ENCODE data around the gene AMBRA1.
"Not testable (repeated sequence)": the region's sequence is repeated elsewhere in the genome, so short reads cannot be mapped to it uniquely, and the experiment has no call there.

The AMBRA1 gene

DNA sequence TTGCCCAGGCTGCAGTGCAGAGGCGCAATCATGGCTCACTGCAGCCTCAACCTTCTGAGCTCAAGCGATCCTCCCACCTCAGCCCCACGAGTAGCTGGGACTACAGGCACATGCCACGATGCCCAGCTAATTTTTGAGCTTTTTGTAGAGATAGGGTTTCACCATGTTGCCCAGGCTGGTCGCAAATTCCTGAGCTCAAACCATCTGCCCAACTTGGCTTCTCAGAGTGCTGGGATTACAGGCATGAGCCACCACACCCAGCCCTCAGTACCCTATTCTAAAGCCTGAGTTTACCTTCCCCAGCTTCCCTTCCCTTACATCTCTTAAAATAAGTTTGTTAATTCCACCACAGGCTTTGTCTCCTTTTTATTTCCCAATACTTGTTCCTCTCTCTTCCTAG, 59.1 kb downstream of the AMBRA1 start:
- in situ Hi-C loops (cut with HindIII; ENCODE audit: low sequenced_read_pairs) = no loop called here

DNA sequence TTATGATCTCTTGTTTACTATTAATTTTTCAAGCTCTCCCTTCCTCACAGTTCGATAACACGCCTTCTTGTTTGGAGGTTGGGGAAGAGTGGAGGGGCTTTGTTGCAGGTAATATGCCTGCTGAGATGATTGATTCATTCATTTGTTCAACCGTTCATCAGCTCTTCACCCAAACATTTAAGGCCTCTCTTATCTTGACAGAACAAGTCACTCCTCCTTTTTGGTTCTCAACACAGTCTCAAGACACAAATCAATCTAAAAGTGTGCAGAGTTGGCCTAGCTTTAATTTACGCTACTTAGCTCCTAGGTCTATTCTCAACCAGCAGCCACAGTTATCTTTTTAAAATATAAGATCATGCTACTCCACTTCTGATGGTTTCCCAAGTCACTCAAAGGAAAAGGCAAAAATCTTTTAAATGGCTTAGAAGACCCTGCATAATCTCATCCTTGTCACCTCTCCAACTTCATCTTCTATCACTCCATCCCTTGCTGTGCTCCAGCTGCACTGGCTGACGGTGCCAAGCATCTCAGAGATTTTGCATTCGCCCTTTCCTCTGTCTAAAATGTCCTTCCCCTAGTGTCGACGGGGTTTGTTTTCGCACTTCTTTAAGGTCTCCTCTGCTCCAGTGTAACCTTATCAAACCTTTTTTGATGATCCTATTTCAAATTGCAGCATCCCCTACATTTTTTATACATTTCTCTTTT, 60.3 kb downstream of the AMBRA1 start:
- in situ Hi-C loops (cut with HindIII; ENCODE audit: low sequenced_read_pairs) = no loop called here

DNA sequence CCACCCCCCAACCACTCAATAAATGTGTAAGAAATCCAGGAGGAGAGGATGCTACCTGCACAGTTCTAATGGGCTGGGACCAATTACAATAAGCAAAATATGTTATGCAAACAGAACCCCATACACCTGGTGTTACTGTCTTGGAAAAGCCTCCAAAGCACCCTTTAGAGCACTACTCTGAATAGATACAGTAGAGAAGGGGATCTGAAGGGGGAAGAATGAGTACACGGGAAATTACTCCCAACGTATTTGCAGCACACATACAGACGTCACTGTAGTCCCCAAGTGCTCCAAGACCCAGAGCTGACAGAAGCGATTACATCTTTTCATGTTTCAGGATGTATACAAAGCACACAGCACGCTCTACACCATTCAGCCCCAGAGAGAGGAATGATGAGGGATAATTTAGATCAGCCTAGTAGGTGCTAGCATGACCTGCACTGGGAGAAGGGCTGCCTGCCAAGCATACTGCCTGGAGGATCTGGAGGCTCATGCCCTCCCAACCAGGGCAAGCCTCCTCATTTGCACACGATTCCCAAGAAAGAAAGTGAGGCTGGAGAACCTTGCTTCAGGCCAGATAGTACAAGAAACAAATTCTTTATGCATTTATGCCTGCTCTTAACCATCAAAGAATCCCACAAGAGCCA, 63.8 kb downstream of the AMBRA1 start:
- in situ Hi-C loops (cut with HindIII; ENCODE audit: low sequenced_read_pairs) = no loop called here

DNA sequence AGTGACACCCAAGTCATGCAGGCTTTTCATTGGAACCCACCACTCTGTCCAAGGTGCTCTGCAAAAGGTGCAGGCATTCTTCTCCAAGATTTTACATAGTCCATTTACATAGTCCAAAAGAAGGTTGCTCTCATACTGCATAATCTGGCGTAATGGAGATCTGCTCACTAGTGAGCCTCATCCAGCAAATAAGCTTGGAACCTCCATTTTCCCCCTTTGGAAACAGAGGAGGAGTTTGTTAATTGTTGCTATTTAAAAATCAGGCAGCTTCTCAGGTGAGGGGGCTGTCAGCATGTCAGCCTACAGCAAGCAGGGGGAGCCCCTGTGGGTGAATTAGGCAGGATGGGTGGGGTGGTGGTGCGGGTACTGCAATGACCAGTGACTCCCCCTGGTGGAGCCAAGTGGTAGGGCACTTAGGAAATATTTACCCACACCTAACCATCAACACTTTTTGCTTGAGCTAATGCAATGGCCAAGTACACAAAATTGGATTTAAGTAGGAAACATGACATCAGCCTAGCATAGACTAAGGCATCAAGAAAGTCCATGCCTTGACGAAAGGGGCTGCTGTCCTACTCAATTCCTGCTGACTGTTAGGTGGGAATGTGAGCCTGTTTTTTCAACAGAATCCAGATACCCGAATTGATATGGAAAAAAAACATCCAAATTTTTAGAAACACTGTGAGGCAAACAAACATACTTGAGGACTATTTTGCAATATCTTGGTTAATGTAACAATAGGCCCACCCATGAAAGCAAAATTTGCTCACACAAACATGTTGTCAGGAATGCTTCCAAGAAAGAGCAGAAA, 64.5 kb downstream of the AMBRA1 start:
- in situ Hi-C loops (cut with HindIII; ENCODE audit: low sequenced_read_pairs) = no loop called here

DNA sequence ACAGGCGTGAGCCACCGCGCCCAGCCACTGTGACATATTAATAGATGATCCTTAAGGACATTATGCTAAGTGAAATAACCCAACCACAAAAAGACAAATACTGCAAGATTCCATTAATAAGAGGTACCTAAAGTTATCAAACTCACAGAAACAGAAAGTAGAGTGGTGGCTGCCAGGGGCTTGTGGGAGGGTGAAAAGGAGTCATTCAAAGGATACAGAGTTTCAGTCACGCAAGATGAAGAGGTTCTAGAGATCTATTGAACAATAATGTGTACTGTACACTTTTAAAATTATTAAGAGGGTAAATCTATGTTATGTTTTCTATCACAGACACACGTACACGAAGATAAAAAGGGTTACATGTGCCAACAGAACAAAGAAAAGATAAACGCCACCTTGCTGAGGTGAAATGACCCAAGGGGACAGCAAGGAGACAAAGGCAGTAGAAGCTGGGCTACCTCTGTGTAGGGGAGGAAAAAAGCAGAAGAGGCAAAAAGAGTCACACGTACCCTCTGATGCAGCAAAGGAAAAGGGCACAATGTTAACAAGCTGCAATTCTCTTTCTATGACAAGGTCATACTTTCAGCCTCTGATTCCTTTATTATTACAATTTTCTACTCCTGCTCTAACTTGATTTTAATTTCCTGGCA, 65.3 kb downstream of the AMBRA1 start:
- in situ Hi-C loops (cut with HindIII; ENCODE audit: low sequenced_read_pairs) = no loop called here

DNA sequence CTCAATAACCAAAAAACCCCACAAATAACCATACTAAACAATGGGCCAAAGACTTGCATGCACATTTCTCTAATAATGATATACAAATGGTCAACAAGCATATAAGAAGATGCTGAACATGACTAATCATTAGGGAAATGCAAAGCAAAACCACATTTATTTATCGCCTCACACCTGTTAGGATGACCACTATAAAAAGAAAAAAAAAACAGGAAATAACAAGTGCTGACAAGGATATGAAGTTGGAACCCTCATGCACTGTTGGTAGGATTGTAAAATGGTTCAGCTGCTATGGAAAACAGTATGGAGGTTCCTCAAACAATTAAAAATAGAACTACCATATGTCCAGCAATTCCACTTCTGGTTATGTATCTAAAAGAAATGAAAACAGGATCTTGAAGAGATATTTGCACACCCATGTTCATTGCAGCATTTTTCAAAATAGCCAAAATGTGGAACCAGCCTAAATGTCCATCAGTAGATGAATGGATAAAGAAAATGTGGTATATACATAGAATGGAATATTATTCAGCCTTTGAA, 66.2 kb downstream of the AMBRA1 start:
- in situ Hi-C loops (cut with HindIII; ENCODE audit: low sequenced_read_pairs) = no loop called here

DNA sequence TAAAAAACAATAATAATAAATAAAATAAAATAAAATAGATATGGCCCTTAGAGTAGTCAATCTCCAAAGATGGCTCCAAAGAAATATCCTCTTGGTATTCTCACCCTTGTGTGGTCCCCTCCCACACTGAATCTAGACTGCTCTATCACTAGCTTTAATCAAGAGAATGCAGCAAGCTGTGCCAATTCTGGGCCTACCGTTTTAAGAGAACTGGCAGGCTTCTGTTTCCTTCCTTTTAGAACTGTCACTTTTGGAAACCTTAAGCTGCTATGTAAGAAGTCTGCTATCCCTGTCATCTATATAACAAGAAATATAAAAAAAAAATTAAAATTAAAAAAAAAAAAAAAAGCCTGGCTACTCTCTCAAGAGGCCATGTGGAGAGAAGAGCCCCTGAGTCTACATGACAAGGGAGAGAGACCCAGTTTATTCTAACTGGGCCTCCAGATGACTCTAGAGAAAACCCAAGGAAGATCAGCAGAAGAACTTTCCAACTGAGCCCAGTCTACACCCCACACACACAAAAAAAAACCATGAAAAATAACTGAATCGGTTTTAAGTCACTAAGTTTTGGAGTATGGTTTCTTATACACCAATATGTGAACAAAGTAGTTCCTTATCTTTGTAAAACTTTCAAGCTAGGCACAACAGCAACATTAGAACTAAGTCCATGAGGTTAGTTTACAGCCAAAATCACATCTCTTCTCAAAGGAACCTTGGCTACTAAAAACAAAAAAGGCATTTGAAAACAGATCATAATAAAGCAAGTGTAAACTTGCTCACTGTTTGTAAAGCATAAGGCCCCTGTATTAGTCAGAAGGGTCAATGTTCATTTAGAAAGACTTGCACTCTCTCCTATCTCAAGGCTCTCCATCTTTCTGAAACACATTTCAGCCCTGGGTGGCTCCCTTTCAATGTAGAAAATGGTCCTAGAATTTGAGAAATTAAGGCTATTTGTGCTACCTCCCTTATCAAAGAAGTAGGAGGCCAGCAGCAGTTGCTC, 67.3 kb downstream of the AMBRA1 start:
- in situ Hi-C loops (cut with HindIII; ENCODE audit: low sequenced_read_pairs) = no loop called here

DNA sequence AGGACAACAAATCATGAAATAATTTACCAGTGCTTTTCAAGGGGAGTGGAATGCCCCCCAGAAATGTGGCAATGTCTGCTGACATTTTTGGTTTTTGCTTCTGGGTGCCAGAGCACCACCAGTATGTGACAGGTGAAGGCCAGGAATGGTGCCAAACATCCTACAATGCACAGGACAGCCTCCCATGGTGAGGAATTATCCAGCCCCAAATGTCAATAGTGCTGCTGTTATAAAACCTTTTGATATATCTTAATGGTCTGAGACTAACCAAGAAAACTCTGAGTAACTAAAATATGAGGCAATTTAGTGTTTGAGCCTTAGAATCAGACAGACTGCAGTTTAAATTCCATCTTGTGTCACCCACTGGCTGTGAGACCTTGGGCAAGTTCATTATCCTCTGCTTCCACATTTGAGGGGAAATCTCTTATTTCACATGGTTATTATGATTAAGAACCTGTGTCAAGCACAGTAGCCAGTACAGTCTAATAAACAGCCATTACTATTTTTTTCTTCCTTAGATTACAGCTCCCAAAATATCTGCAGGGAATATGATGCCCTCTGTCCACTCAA, 69.5 kb downstream of the AMBRA1 start:
- in situ Hi-C loops (cut with HindIII; ENCODE audit: low sequenced_read_pairs) = no loop called here

DNA sequence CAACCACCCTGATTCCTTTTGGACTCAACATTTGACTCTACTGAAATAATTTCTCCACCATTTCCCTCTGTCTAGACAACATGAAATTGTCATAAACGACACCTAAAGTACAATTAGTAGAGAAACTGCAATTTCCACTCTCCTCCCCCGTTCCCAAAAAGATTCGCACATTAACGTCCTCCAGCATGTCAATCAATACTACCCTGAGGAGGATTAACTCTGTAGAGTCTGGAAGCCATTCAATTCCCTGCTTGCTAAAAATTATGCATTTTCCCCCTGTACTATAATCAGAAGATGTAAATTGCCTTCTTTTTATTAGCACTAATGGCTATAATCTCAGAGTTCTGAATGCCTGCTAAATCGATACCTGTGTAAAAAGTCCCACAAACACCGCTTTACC, 70.5 kb downstream of the AMBRA1 start:
- in situ Hi-C loops (cut with HindIII; ENCODE audit: low sequenced_read_pairs) = no loop called here

DNA sequence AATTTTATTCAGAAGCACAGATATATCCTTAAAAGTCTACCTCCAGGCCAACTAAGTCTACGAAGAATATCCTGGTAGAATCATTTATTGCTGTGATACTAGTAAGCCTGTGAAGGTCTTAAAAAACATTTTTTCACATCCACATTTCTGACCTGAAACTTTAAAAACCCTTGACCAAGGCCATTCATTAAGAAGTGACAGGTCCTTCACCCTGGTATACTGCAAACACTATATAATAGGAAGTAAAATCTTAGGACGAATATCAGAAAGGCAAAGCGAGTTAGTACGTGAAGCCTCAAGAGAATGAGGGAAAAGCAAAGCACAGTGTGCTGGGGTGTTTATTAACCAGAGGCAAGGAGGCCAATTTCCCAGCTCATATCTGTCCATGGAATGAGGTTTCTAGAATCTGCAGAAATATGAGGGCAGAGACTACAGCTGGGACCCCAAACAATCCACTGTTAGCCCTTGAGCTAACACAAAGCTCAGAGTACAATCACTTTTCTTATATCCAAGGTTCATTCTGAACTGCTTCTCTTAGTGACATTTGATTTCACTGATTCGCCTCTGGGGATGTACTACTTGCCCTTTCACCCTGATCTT, 71.0 kb downstream of the AMBRA1 start:
- in situ Hi-C loops (cut with HindIII; ENCODE audit: low sequenced_read_pairs) = no loop called here

DNA sequence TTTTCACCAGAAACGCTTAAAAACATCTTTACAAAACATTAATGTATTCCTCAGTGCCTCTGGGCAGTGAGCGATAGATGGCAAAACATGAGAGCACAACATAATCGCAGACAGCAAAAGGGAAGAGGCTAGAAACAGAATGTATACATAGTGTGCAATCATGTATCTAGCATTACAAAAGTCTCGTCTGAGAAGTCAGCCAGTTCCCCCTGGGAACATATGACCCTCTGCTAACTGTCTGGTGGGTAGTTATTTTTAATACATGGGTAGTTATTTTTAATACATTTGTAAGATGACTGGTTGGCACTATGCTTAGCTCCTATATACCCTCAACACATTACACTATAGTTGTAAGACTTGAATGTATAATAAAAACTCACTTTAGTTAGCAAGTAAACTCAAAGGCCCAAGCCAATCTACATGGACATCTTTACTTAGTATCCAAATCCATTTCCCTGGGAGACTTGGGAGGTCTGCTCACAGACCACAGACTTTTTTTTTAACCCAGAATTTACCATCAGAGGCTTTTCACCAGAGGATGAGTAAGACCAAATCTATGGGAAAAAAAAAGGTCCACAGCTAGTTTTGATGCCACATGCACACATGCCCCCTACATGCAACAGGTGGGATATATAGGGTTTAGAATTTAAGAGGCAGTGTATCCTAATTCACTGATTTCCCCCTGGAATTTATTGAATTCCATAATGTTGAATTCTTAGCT, 71.7 kb downstream of the AMBRA1 start:
- in situ Hi-C loops (cut with HindIII; ENCODE audit: low sequenced_read_pairs) = no loop called here

DNA sequence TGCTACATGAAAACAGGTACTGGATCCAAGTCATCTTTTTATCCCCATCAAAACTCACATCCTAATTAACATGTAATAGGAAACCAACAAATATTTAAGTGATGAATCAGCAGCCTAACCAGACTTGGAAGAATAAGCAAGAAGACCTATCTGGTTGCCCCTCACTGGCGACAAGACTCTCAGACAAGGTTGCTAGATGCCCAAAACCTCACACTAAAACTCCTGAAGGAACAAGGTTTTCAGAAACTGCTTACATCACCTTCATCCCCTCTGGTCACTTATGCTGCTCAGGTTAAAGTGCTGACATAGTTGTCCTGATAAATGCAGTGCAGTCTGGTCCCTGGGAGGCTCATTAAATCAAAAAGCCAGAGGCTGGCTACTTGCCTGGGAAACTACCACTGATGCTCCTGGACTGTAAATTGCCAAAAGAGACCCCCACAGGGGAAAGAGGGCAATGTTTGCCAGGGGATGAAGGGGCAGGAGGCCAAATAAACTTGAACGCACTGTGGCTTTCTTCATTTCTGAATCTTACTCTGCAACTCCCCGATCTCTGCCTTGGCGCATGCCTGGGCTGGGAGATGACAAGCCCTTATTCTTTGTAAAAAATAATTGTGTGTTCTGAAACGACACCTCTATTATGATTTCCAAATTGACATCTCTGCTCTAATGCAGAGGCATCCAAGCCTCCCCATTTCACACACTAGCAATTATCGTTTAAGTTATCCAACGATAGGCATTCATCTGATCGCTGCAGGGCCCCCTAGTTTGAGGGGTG, 72.7 kb downstream of the AMBRA1 start:
- in situ Hi-C loops (cut with HindIII; ENCODE audit: low sequenced_read_pairs) = no loop called here

DNA sequence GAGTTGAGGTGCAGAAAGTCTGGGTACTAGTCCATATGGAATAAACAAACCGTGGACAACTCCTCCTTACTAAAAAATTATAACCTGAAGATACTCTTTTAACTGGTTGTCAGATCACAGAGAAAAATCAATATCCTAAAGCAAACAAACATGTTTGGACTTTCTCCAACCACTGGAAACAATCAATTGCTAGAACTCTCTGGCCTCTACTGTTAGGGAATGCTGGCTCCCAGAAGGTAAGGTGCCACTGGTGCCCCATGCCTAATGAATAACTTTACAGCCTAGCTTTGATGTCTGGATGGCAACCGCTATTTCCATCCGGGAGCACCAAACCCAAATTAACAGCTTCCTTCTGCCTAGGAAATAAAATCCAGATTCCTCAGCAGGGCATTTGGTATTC, 74.5 kb downstream of the AMBRA1 start:
- in situ Hi-C loops (cut with HindIII; ENCODE audit: low sequenced_read_pairs) = no loop called here

DNA sequence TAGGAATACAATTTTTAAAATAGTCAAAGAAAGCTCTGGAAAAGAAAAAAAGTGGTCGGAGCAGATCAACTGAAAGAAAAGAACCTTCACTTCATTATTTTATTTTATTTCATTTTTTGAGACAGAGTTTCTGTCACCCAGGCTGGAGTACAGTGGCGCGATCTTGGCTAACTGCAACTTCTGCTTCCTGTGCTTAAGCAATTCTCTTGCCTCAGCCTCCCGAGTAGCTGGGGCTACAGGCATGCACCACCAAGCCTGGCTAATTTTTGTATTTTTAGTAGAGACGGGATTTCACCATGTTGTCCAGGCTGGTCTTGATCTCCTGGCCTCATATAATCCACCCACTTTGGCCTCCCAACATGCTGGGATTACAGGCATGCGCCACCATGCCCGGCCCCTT, 74.9 kb downstream of the AMBRA1 start:
- in situ Hi-C loops (cut with HindIII; ENCODE audit: low sequenced_read_pairs) = not testable (repeated sequence)

DNA sequence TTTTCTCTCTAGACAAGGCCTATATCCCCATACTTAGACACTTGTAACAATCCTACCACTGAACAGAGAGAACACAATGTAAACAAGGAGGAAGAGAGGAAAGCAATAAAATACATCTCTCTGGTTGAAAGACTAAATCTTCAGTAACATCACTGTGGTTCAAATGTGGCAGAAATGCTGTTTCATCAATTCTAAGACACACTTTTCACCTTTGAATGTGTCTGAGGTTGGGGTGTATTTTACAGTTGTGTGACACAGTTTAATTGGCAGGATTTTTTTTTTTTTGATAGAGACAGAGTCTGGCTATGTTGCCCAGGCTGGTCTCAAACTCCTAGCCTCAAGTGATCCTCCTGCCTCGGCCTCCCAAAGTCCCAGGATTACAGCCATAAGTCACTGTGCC, 79.5 kb downstream of the AMBRA1 start:
- in situ Hi-C loops (cut with HindIII; ENCODE audit: low sequenced_read_pairs) = no loop called here

DNA sequence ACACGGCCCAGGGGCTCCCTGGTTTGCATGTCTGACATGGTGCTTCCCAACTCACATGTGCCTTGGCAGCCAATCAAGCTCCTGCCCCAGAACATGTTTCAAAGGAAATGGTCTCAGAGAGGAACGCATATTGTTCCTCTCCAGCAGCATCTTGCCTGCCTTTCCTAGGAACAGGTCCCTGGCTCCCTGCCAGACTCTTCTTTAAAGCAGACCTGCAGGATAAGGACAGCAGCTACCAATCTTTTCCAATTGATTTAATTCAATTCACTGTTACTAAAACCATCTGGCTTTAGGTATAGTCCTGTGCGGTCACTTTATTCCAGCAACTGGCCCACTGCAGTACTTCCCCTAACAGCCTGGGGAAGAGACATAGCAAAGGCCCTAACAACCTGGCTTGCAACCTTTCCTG, 79.9 kb downstream of the AMBRA1 start:
- in situ Hi-C loops (cut with HindIII; ENCODE audit: low sequenced_read_pairs) = no loop called here

DNA sequence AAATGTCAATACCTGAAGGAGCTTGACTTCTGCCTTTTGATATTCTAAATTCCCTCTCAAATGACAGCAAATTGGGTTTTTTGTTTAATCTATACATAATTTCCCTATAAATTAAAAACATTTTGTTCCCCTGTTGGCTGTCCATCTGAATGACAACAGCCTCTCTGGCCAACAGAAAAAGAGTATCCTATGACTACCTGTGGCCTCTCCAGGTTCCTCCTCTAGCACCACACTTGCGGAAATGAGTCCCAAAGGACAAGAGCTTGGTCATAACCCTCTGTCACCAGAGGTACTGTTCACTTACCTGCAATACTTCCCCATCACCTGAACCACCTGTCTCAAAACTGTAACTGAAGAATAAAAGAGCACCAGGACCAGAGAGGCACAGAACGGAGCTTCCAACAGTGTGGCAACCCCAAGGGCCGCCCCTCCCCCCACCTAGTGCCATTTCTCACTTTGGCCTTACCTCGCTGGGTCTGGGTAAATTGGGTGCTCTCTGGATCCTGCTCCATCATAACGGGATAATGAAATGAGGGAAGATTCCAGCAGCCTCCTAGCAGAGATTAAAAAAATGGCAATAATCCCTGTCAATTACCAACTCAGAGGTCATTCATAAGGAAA, 81.5 kb downstream of the AMBRA1 start:
- in situ Hi-C loops (cut with HindIII; ENCODE audit: low sequenced_read_pairs) = no loop called here

Data from endothelial cell of hepatic sinusoid (primary cell).